HG03442 (cell line): Measurements from ENCODE around the gene ZNF776.
"Not testable (repeated sequence)": the region's sequence is repeated elsewhere in the genome, so short reads cannot be mapped to it uniquely, and the experiment has no call there.

Experiments used
- ATAC-seq: cut with Tn5 transposase; IDR thresholded peaks from one replicate; pipeline ENCODE4 v1.9.1; 2021; ENCODE audit warnings: mild to moderate bottlenecking, moderate library complexity; ENCODE audit not compliant: unreplicated experiment

The ZNF776 gene

DNA sequence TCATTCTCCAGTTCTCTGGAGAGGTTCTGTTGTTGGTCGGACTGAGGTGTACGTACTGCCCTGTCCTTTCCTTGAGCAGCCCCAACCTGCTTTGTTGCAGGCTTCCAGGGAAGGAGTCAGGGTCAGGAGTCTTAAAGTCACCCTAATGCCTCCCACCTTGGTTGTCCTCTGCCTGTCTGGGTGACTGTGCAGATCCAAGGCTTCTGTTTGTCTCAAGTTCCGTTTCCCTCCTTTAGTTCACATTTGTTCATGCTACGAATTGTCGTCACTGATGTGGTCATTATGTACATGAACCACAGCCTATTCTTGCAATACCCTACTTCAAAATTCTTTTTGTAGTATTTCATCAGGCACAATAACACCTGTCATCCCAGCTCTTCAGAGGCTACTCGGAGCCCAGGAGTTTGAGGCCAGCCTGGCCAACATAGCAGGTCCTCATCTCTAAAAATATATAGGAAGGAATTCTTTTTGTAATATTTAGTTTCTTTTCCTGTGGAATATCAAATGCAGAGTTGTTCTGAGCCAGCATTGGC is 30.2 kb downstream of the ZNF776 start:
- no peak for ATAC-seq

DNA sequence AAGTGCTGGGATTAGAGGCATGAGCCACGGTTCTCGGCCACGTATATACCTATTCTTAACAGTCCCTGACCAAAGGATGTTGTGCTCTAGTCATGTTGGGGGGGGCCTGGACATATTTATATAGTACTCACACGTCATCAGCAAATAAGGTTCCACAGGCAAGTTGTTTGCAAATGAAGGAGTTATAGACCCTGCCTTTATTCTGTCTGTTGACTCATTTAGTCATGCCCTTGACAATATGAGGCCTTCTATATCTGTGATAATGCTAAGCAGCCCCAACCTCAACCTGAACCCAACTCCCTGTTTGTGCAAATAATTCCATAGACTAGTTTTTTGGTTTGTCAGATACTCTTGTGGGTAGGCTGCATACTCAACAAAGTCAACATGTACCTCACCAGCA is 31.7 kb downstream of the ZNF776 start:
- no peak for ATAC-seq

GRCh38 chr19:57779220-57779845 is 32.7 kb downstream of the ZNF776 start:
- no peak for ATAC-seq

- no peak for ATAC-seq
Measured at GRCh38 chr19:57786286-57786685, 39.7 kb downstream of the ZNF776 start.

DNA sequence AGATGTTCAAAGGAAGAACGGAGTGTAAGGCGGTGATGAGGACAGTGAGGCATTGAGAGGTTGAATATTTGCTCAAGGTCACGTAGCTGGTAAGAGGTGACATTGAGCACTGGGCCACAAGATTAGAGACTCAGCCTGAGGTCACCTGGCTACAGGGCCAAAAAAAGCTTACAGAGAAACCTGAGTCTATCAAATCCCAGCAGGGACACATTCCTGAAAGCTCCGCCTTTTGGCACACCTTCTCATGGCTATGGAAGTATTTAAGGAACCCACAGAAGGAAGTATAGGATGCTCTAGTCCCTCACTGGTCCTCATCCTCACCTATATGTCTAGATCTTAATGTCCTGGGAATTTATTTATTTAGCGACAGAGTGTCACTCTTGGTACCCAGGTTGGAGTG is 40.3 kb downstream of the ZNF776 start:
- no peak for ATAC-seq

DNA sequence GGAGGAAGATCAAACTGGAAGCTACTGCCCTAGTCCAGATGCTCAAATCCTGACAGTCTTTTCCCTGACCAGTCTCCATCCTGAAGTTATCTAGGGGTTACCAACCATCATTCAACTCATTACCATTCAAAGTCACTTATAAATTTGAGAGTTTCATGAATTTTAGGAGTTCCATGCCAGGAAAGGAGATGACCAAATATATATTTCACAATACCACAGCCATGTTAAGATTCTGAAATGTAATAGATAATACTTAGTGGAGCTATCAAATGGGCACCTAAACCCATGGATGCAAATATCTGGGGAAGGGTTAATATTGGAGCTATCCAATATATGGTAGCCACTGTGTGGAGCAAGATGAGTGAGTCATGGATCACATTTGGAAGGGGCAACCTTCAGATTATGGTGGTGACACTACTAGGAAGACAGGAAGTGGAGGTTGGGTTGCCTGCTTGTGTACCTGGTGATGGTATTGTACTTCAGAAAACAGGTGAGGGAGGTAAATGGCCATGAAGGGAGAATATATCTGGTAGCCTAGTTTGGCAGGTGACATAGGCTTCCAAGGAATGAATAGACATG is 41.6 kb downstream of the ZNF776 start:
- no peak for ATAC-seq

DNA sequence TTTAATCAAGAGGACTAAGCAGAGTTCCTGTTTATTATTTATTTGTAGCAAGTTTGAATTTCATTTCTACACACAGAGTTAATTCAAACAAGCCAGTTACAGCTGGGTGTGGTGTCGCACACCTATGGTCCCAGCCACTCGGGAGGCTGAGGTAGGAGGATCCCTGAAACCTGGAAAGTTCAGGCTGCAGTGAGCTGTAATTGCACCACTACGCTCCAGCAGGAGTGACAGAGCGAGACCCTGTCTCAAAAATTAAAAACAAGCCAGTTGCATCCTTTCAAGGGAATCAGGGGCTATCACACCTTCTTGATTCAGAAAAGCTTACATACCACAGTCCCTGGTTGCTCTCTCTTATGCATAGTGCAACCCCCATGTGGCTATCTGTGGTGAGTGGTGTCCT is 42.7 kb downstream of the ZNF776 start:
- no peak for ATAC-seq

DNA sequence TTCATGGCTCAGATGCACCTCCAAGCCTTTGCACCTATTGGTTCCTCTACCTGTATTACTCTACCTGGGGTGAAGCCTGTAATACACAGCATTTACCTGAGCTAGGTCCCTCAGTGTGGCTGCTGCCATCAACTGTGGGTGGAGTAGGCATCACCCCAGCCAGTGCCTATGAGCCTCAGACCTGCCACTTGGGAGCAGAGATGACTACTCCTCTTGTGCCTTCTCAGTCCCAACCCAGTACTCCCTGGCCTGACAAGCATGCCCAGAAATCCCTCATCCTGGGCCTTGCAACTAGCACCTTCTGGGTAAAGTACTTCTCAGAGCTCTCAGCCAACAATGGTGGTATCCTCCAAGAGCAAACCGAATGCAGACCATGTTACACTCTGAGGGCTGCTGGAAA is 50.0 kb downstream of the ZNF776 start:
- ATAC-seq, result not testable (repeated sequence)

DNA sequence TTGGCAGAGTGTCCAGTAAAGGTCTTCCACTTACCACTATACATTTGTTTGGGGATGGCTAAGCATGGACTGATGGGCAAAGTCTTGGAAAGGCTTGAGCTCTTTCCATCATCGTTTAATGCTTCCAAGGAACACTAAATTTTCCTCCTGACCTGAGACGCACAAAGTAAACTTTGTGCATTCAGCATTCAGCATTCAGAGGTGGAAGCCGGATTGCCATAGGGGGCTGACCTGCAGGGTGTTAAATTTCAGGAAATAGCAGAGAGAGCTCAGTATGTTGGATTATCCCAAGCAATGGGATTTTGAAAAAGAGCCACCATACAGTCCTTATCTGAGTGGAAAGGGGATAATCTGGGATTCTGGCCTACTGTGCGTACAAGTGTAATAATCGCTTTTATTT is 54.1 kb downstream of the ZNF776 start:
- no peak for ATAC-seq

GRCh38 chr19:57802269-57802668 is 55.7 kb downstream of the ZNF776 start:
- no peak for ATAC-seq

DNA sequence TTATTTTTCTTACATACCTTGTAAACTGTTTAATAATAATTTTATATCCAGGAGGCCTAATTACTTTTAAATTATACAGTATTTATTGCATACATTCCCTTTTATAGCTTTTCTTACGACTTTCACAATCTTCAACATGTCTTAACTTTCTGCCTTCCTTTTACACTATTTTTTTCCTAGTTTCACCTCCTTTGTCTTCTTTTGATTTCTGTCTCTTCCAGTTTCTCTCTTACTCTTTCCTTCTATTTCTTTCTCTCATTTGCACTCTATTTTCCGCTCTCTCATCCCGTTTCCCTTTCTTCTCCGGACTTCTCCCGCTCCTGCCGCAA is 56.6 kb downstream of the ZNF776 start:
- no peak for ATAC-seq

DNA sequence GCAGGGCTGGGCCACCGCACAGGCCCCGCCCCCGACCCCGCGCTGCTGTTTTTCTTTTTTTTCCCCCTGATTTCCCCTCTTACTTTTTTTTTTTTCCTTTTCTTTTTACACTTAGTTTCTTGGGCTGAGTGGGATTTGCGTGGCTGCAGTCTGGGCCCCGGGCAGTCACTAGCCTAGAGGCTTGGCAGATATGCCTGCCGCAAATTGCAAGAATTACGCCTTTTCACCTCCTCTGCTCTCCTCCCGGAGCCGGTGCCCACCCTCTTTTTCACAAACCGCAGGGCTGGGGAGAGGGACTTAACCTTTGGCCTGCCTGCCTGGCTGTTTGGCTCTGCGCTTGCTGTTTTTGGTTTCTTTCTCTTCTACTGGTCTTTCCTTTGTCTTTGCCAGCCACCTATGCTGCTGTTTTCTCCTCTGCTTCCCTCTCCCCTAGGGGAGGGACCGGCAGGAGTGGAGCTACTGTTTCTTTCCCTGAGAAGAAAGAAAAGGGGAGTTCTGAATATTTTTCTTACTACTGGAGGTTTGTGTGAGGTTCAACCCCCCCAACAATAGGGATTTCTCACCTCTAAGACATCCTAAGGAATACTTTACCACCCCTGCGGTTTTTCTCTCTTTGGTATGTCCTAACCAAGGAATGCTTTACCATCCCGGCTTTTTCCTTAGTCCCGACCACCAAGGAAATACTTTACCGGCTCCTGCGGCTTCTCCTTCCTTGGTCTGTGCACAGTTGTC is 57.1 kb downstream of the ZNF776 start:
- no peak for ATAC-seq

GRCh38 chr19:57807541-57807940 is 60.9 kb downstream of the ZNF776 start:
- no peak for ATAC-seq
